Measurements from ENCODE around the gene ZFHX2. TPM values are rescaled to one million over a fixed set of nuclear protein-coding genes. Genes with fewer than 3 reads are reported as not detected.

Gene ZFHX2
- polyA plus RNA-seq, 1 donor (not counting 4 experiments of a cell fraction or from before 2014, with no cell fraction given) = 0.18 TPM

DNA sequence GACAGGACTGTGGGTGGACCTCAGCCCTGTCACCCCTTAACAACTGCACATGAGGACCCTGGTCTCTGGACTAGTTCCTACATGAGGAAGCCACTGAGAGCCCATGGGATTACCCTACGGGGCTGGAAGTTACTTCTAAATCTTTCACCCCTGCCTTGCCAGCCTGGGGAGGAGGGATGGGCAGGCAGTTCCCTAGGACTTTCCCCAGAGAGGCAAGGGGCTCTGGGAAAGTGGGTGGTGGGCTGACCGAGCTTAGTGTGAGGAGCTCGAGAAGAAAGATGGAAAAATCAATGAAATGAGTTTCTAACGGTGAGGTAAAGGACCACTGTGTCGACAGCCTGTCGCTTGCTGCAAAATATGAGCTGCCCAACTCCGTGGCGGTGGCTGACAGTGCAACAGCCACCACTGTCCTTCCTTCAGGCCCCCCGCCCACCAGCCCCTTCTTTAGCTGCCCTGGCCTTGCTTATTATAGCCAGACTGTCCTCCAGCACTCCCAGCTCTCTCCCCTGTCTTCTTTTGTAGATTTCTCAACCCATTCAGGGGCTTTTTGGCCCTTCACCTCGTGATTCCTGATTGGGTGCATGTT is 5.0 kb downstream of the ZFHX2 start:
- dilution Hi-C loops (cut with MboI; ENCODE audit: extremely low pct_ligation_motif_present, low sequenced_read_pairs) = no loop called here
- Histone ChIP-seq H3K27ac (ENCODE audit: control insufficient read depth, insufficient read depth, low read length) (no peak overlapping the region), H3K79me2 (ENCODE audit: control insufficient read depth, insufficient read depth, low read length) (no peaks in the 10 kb centered on the region), H3K4me3 (ENCODE audit: control insufficient read depth in 2 of 3, extremely low read depth in 1 of 3, insufficient read depth in 2 of 3, low read depth in 1 of 3, low read length in 3 of 3) (no peak overlapping the region), H3K36me3 (ENCODE audit: control insufficient read depth in 2 of 2, extremely low read depth in 1 of 2, insufficient read depth in 2 of 2, low read length in 2 of 2) (no peaks in the 10 kb centered on the region), H3K9me3 (ENCODE audit: control insufficient read depth, low read depth, low read length) (no peaks in the 10 kb centered on the region), H2AFZ (ENCODE audit: control insufficient read depth, low read length) (no peak overlapping the region), H3K4me1 (ENCODE audit: control insufficient read depth, extremely low read depth, insufficient read depth, low read length) (no peaks in the 10 kb centered on the region), H4K20me1 (ENCODE audit: control insufficient read depth, extremely low read depth, insufficient read depth, low read length) (no peaks in the 10 kb centered on the region), H3K9me1 (ENCODE audit: control insufficient read depth, extremely low read depth, insufficient read depth, low read length) (no peaks in the 10 kb centered on the region), H3K4me2 (ENCODE audit: control insufficient read depth, extremely low read depth, insufficient read depth, low read depth, low read length) (no peak overlapping the region), H3K9ac (ENCODE audit: control insufficient read depth, extremely low read depth, insufficient read depth, low read length) (no peak overlapping the region), H3K27me3 (ENCODE audit: control insufficient read depth, extremely low read depth, insufficient read depth, low read length) (peaks cover 15% of the 10 kb centered on the region)
- no peak for TF ChIP-seq EZH2 (IDR thresholded peaks at IDR 0.05; ENCODE audit: low read length)
- TF ChIP-seq, protein P1, sequence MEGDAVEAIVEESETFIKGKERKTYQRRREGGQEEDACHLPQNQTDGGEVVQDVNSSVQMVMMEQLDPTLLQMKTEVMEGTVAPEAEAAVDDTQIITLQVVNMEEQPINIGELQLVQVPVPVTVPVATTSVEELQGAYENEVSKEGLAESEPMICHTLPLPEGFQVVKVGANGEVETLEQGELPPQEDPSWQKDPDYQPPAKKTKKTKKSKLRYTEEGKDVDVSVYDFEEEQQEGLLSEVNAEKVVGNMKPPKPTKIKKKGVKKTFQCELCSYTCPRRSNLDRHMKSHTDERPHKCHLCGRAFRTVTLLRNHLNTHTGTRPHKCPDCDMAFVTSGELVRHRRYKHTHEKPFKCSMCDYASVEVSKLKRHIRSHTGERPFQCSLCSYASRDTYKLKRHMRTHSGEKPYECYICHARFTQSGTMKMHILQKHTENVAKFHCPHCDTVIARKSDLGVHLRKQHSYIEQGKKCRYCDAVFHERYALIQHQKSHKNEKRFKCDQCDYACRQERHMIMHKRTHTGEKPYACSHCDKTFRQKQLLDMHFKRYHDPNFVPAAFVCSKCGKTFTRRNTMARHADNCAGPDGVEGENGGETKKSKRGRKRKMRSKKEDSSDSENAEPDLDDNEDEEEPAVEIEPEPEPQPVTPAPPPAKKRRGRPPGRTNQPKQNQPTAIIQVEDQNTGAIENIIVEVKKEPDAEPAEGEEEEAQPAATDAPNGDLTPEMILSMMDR (optimal IDR thresholded peaks at IDR 0.05 in 1 of 3, IDR thresholded peaks at IDR 0.05 in 1 of 3, conservative IDR thresholded peaks at IDR 0.05 in 1 of 3; ENCODE audit: extremely low read depth in 1 of 3, insufficient read depth in 2 of 3, low read length in 3 of 3) = no peak
- DNase-seq (ENCODE audit: low read depth, low spot score) = no peak
- FAIRE-seq = no peak

DNA sequence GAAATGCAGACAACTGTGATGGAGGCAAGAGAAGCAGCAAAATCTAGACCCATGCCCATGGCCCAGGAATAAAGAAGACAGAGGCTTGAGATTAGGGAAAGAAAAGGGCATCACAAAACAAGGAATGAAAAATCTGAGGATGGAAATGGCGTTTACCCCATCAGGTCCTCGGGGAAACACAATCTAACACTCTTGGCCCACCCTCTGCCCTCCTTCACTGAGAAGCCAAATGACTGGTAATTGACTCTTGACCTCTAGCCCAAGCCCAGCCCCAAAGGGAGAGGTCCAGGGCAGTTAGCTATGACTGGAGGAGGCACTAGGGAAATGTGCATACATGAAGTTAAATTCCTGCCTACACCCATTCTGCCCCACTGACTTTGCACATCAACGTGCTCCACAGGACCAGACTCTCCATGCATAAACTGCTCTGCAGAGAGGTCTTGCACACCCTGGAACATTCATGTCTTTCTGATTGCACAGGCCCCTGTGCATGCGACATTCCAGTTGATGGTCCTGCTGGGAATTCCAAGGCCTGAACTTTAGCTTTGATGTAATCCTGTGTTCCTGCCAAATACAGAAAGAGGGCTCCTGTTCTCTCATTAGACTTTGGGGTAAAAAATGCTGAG is 5.7 kb downstream of the ZFHX2 start:
- Histone ChIP-seq H3K9me1 (ENCODE audit: control insufficient read depth, extremely low read depth, insufficient read depth, low read length) (no peaks in the 10 kb centered on the region), H3K4me2 (ENCODE audit: control insufficient read depth, extremely low read depth, insufficient read depth, low read depth, low read length) (no peak overlapping the region), H3K9me3 (ENCODE audit: control insufficient read depth, low read depth, low read length) (no peaks in the 10 kb centered on the region), H3K4me3 (ENCODE audit: control insufficient read depth in 2 of 3, extremely low read depth in 1 of 3, insufficient read depth in 2 of 3, low read depth in 1 of 3, low read length in 3 of 3) (no peak overlapping the region), H3K4me1 (ENCODE audit: control insufficient read depth, extremely low read depth, insufficient read depth, low read length) (no peaks in the 10 kb centered on the region), H4K20me1 (ENCODE audit: control insufficient read depth, extremely low read depth, insufficient read depth, low read length) (no peaks in the 10 kb centered on the region), H3K79me2 (ENCODE audit: control insufficient read depth, insufficient read depth, low read length) (no peaks in the 10 kb centered on the region), H3K27ac (ENCODE audit: control insufficient read depth, insufficient read depth, low read length) (no peak overlapping the region), H3K27me3 (ENCODE audit: control insufficient read depth, extremely low read depth, insufficient read depth, low read length) (peaks cover 14% of the 10 kb centered on the region), H3K9ac (ENCODE audit: control insufficient read depth, extremely low read depth, insufficient read depth, low read length) (no peak overlapping the region), H2AFZ (ENCODE audit: control insufficient read depth, low read length) (no peak overlapping the region), H3K36me3 (ENCODE audit: control insufficient read depth in 2 of 2, extremely low read depth in 1 of 2, insufficient read depth in 2 of 2, low read length in 2 of 2) (no peaks in the 10 kb centered on the region)
- dilution Hi-C loops (cut with MboI; ENCODE audit: extremely low pct_ligation_motif_present, low sequenced_read_pairs) = no loop called here
- TF ChIP-seq, protein P1 (optimal IDR thresholded peaks at IDR 0.05 in 1 of 3, IDR thresholded peaks at IDR 0.05 in 1 of 3, conservative IDR thresholded peaks at IDR 0.05 in 1 of 3; ENCODE audit: extremely low read depth in 1 of 3, insufficient read depth in 2 of 3, low read length in 3 of 3) = no peak
- TF ChIP-seq EZH2 (IDR thresholded peaks at IDR 0.05; ENCODE audit: low read length) = no peak
- DNase-seq (ENCODE audit: low read depth, low spot score) (no peak), FAIRE-seq (no peak)
